ENCODE data around the gene RNASEH2A.
"Not testable (repeated sequence)": the region's sequence is repeated elsewhere in the genome, so short reads cannot be mapped to it uniquely, and the experiment has no call there.

Gene RNASEH2A

GRCh38 chr19:12846613-12847012 is 40.2 kb downstream of the RNASEH2A start:
- not testable (repeated sequence) for H3K4me3 ChIP-seq (ENCODE audit: low read depth, low read length); H3K27ac ChIP-seq (ENCODE audit: low read depth, low read length); H3K4me1 ChIP-seq (ENCODE audit: control insufficient read depth in 1 of 2, insufficient read depth in 2 of 2, low read length in 2 of 2); H2AK5ac ChIP-seq (ENCODE audit: low read length); H2BK12ac ChIP-seq (ENCODE audit: low read length); H4K8ac ChIP-seq (ENCODE audit: low read depth, low read length); H2BK5ac ChIP-seq (ENCODE audit: low read depth, low read length, poor library complexity); H2AFZ ChIP-seq (ENCODE audit: insufficient read depth, low read length, poor library complexity); H3K27me3 ChIP-seq (ENCODE audit: insufficient read depth, low read length); H3K36me3 ChIP-seq (ENCODE audit: control insufficient read depth in 1 of 2, insufficient read depth in 2 of 2, low read length in 2 of 2); H4K91ac ChIP-seq (ENCODE audit: low read depth, low read length); H2BK120ac ChIP-seq (ENCODE audit: insufficient read depth, low read length, poor library complexity); H3K79me1 ChIP-seq (ENCODE audit: low read length); H3K14ac ChIP-seq (ENCODE audit: low read length); H3K4me2 ChIP-seq (ENCODE audit: low read length); H3K18ac ChIP-seq (ENCODE audit: low read length); H3K79me2 ChIP-seq (ENCODE audit: control insufficient read depth, insufficient read depth, low read length, poor library complexity); H3K4ac ChIP-seq (ENCODE audit: low read depth, low read length); H3K9me3 ChIP-seq (ENCODE audit: insufficient read depth, low read depth, low read length); H4K12ac ChIP-seq (ENCODE audit: low read depth, low read length); DNase-seq; H3K23ac ChIP-seq (ENCODE audit: low read length); H3K9ac ChIP-seq (ENCODE audit: low read length)
- no CpG with 5 or more reads among the region's 7 CpGs for WGBS (ENCODE audit: extremely low coverage, insufficient coverage, insufficient read length)

- WGBS (ENCODE audit: extremely low coverage, insufficient coverage, insufficient read length) = no CpG with 5 or more reads among the region's 69 CpGs
- Histone ChIP-seq H3K79me1 (ENCODE audit: low read length) (no peaks in the 10 kb centered on the region), H3K79me2 (ENCODE audit: control insufficient read depth, insufficient read depth, low read length, poor library complexity) (no peaks in the 10 kb centered on the region)
These were observed 41.1 kb downstream of the RNASEH2A start for GRCh38 chr19:12847159-12848139.

GRCh38 chr19:12856653-12857052 is 50.3 kb downstream of the RNASEH2A start:
- no peaks in the 10 kb centered on the region for H3K9me3 ChIP-seq (ENCODE audit: insufficient read depth, low read depth, low read length)
- no CpG with 5 or more reads among the region's 1 CpG for WGBS (ENCODE audit: extremely low coverage, insufficient coverage, insufficient read length)
- no peaks in the 10 kb centered on the region for H3K27me3 ChIP-seq (ENCODE audit: insufficient read depth, low read length)
- no peak overlapping the region for H2BK12ac ChIP-seq (ENCODE audit: low read length)
- no peak overlapping the region for H2AFZ ChIP-seq (ENCODE audit: insufficient read depth, low read length, poor library complexity)
- H2BK5ac ChIP-seq (ENCODE audit: low read depth, low read length, poor library complexity) = no peak overlapping the region
- no peak overlapping the region for H2AK5ac ChIP-seq (ENCODE audit: low read length)
- H4K8ac ChIP-seq (ENCODE audit: low read depth, low read length) = no peak overlapping the region
- H4K12ac ChIP-seq (ENCODE audit: low read depth, low read length) = no peak overlapping the region
- H3K4me2 ChIP-seq (ENCODE audit: low read length) = no peak overlapping the region
- H3K79me2 ChIP-seq (ENCODE audit: control insufficient read depth, insufficient read depth, low read length, poor library complexity) = no peaks in the 10 kb centered on the region
- no peak overlapping the region for H2BK120ac ChIP-seq (ENCODE audit: insufficient read depth, low read length, poor library complexity)
- H3K4me3 ChIP-seq (ENCODE audit: low read depth, low read length) = no peak overlapping the region
- no peak overlapping the region for H4K91ac ChIP-seq (ENCODE audit: low read depth, low read length)
- H3K4ac ChIP-seq (ENCODE audit: low read depth, low read length) = no peak overlapping the region
- no peaks in the 10 kb centered on the region for H3K79me1 ChIP-seq (ENCODE audit: low read length)
- DNase-seq = no peak
- H3K9ac ChIP-seq (ENCODE audit: low read length) = no peak overlapping the region
- no peak overlapping the region for H3K23ac ChIP-seq (ENCODE audit: low read length)
- H3K36me3 ChIP-seq (ENCODE audit: control insufficient read depth in 1 of 2, insufficient read depth in 2 of 2, low read length in 2 of 2) = no peaks in the 10 kb centered on the region
- no peak overlapping the region for H3K27ac ChIP-seq (ENCODE audit: low read depth, low read length)
- H3K14ac ChIP-seq (ENCODE audit: low read length) = no peak overlapping the region
- H3K4me1 ChIP-seq (ENCODE audit: control insufficient read depth in 1 of 2, insufficient read depth in 2 of 2, low read length in 2 of 2) = no peaks in the 10 kb centered on the region
- H3K18ac ChIP-seq (ENCODE audit: low read length) = no peak overlapping the region

More at GRCh38 chr19:12847159-12848139, 41.1 kb downstream of the RNASEH2A start:
- Histone ChIP-seq H3K4me2 (ENCODE audit: low read length) (peak overlapping the region; percentile 57), H3K36me3 (ENCODE audit: control insufficient read depth in 1 of 2, insufficient read depth in 2 of 2, low read length in 2 of 2) (no peaks in the 10 kb centered on the region), H3K4ac (ENCODE audit: low read depth, low read length) (no peak overlapping the region), H3K27me3 (ENCODE audit: insufficient read depth, low read length) (no peaks in the 10 kb centered on the region), H3K27ac (ENCODE audit: low read depth, low read length) (no peak overlapping the region), H4K12ac (ENCODE audit: low read depth, low read length) (no peak overlapping the region), H2BK12ac (ENCODE audit: low read length) (no peak overlapping the region), H3K23ac (ENCODE audit: low read length) (no peak overlapping the region), H3K14ac (ENCODE audit: low read length) (no peak overlapping the region), H4K8ac (ENCODE audit: low read depth, low read length) (peak overlapping the region; percentile 8), H4K91ac (ENCODE audit: low read depth, low read length) (no peak overlapping the region), H3K4me1 (ENCODE audit: control insufficient read depth in 1 of 2, insufficient read depth in 2 of 2, low read length in 2 of 2) (peaks cover 0 to 3% of the 10 kb centered on the region in 2 experiments), H2BK120ac (ENCODE audit: insufficient read depth, low read length, poor library complexity) (no peak overlapping the region), H3K9me3 (ENCODE audit: insufficient read depth, low read depth, low read length) (peaks cover 3% of the 10 kb centered on the region), H3K18ac (ENCODE audit: low read length) (no peak overlapping the region), H2AFZ (ENCODE audit: insufficient read depth, low read length, poor library complexity) (peak overlapping the region; percentile 57), H2AK5ac (ENCODE audit: low read length) (no peak overlapping the region), H2BK5ac (ENCODE audit: low read depth, low read length, poor library complexity) (no peak overlapping the region), H3K4me3 (ENCODE audit: low read depth, low read length) (no peak overlapping the region), H3K9ac (ENCODE audit: low read length) (no peak overlapping the region)
- DNase-seq = peak; percentile 82 to 90

- H3K18ac ChIP-seq (ENCODE audit: low read length) = no peak overlapping the region
- no peaks in the 10 kb centered on the region for H3K27me3 ChIP-seq (ENCODE audit: insufficient read depth, low read length)
- no peaks in the 10 kb centered on the region for H3K36me3 ChIP-seq (ENCODE audit: control insufficient read depth in 1 of 2, insufficient read depth in 2 of 2, low read length in 2 of 2)
- no peak overlapping the region for H4K8ac ChIP-seq (ENCODE audit: low read depth, low read length)
- H3K23ac ChIP-seq (ENCODE audit: low read length) = no peak overlapping the region
- no peaks in the 10 kb centered on the region for H3K79me2 ChIP-seq (ENCODE audit: control insufficient read depth, insufficient read depth, low read length, poor library complexity)
- H4K91ac ChIP-seq (ENCODE audit: low read depth, low read length) = no peak overlapping the region
- H3K4ac ChIP-seq (ENCODE audit: low read depth, low read length) = no peak overlapping the region
- H3K79me1 ChIP-seq (ENCODE audit: low read length) = no peaks in the 10 kb centered on the region
- no peaks in the 10 kb centered on the region for H3K4me1 ChIP-seq (ENCODE audit: control insufficient read depth in 1 of 2, insufficient read depth in 2 of 2, low read length in 2 of 2)
- no peaks in the 10 kb centered on the region for H3K9me3 ChIP-seq (ENCODE audit: insufficient read depth, low read depth, low read length)
- H3K27ac ChIP-seq (ENCODE audit: low read depth, low read length) = no peak overlapping the region
- no CpG with 5 or more reads among the region's 35 CpGs for WGBS (ENCODE audit: extremely low coverage, insufficient coverage, insufficient read length)
- no peak overlapping the region for H2AK5ac ChIP-seq (ENCODE audit: low read length)
- no peak overlapping the region for H4K12ac ChIP-seq (ENCODE audit: low read depth, low read length)
- H2BK5ac ChIP-seq (ENCODE audit: low read depth, low read length, poor library complexity) = no peak overlapping the region
- H3K4me3 ChIP-seq (ENCODE audit: low read depth, low read length) = no peak overlapping the region
- DNase-seq = peak in 1 of 2 donors; percentile 30
- no peak overlapping the region for H3K4me2 ChIP-seq (ENCODE audit: low read length)
- no peak overlapping the region for H2BK120ac ChIP-seq (ENCODE audit: insufficient read depth, low read length, poor library complexity)
- H2BK12ac ChIP-seq (ENCODE audit: low read length) = no peak overlapping the region
- no peak overlapping the region for H2AFZ ChIP-seq (ENCODE audit: insufficient read depth, low read length, poor library complexity)
- no peak overlapping the region for H3K9ac ChIP-seq (ENCODE audit: low read length)
- H3K14ac ChIP-seq (ENCODE audit: low read length) = no peak overlapping the region
These were observed 51.9 kb downstream of the RNASEH2A start for GRCh38 chr19:12858041-12858928.

Measured in trophoblast cell (in vitro differentiated cells and primary cell).